H1 (cell line): ENCODE data around the gene CDCP1. TPM values are rescaled to one million over a fixed set of nuclear protein-coding genes. Genes with fewer than 3 reads are reported as not detected.

Source experiments
- CEBPB ChIP-seq: IDR thresholded peaks from 2 replicates; pipeline ENCODE4 v1.6.1; 2012; ENCODE audit warnings: low read depth, low read length
- CHD1 ChIP-seq: IDR thresholded peaks from 2 replicates; pipeline ENCODE4 v1.6.1; 2012; ENCODE audit warnings: low read depth, low read length, improper control_type of control experiment
- CHD7 ChIP-seq: fragments of 300-600 bp; sonication (generic); IDR thresholded peaks from 2 replicates; pipeline ENCODE4 v1.7.1; 2012; ENCODE audit warnings: low read length, moderate library complexity, mild to moderate bottlenecking, inconsistent platforms; ENCODE audit not compliant: insufficient replicate concordance
- FOSL1 ChIP-seq: IDR thresholded peaks from 2 replicates; pipeline ENCODE4 v1.6.1; 2011; ENCODE audit warnings: mild to moderate bottlenecking, low read depth, low read length, moderate library complexity; ENCODE audit not compliant: insufficient read depth
- NANOG ChIP-seq: IDR thresholded peaks from 2 replicates; pipeline ENCODE4 v1.6.1; 2011; ENCODE audit warnings: low read length, low read depth, mild to moderate bottlenecking, inconsistent platforms; ENCODE audit not compliant: insufficient read depth, poor library complexity, severe bottlenecking
- NRF1 ChIP-seq: IDR thresholded peaks from 2 replicates; pipeline ENCODE4 v1.6.1; 2011; ENCODE audit warnings: mild to moderate bottlenecking, low read depth, low read length, improper control_type of control experiment
- RBBP5 ChIP-seq: IDR thresholded peaks from 2 replicates; pipeline ENCODE4 v1.7.1; 2012; ENCODE audit warnings: low read depth, mild to moderate bottlenecking, inconsistent platforms, low read length, moderate library complexity, borderline replicate concordance
- RFX5 ChIP-seq: IDR thresholded peaks from 2 replicates; pipeline ENCODE4 v1.6.1; 2011; ENCODE audit warnings: low read depth, low read length, improper control_type of control experiment, borderline replicate concordance
- SP4 ChIP-seq: IDR thresholded peaks from 2 replicates; pipeline ENCODE4 v1.6.1; 2012; ENCODE audit warnings: low read length, inconsistent platforms
- TEAD4 ChIP-seq: IDR thresholded peaks from 2 replicates; pipeline ENCODE4 v1.6.1; 2012; ENCODE audit warnings: low read depth, low read length, inconsistent platforms, mixed read lengths
- YY1 ChIP-seq: IDR thresholded peaks from 2 replicates; pipeline ENCODE4 v1.6.1; 2011; ENCODE audit warnings: low read depth, mild to moderate bottlenecking, low read length
- polyA plus RNA-seq, 7 experiments: library from polyadenylated mRNA; depleted of rRNA in 3 of 7; stranded (reverse) in 5 of 7; unstranded in 2 of 7; fragments of >200 nt in 5 of 7; fragments of 200-250 nt in 2 of 7; gene quantifications; 1 replicate in 5 of 7; 2 replicates in 1 of 7; 4 replicates in 1 of 7; pipeline versions ENCODE4 v1.2.1 to v1.2.3, GENCODE V29; 2011 to 2013; ENCODE audit warnings: missing spikeins in 2 of 7, mixed read lengths in 2 of 7
- total RNA-seq: library from RNA; stranded (reverse); fragmentation: NEBNext Ultra II Directional; extraction: Animal tissue kit (Norgen Biotek cat#: 25700); gene quantifications from 2 replicates; pipeline ENCODE4 v1.2.1, GENCODE V29; 2021
- TF ChIP-seq, protein P1 (sequence below): IDR thresholded peaks from 2 replicates; pipeline ENCODE4 v1.6.1; 2012; ENCODE audit warnings: inconsistent platforms

Gene CDCP1
- total and polyA plus RNA-seq, 2 of the 8 experiments (the other 6 are each of a cell fraction or from before 2014, with no cell fraction given), result 10.0 to 23.3 TPM

- TF ChIP-seq CHD7, result no peak
- no peak for TF ChIP-seq RFX5
- TF ChIP-seq TEAD4, result no peak
- TF ChIP-seq CEBPB, result no peak
- no peak for TF ChIP-seq YY1
- no peak for TF ChIP-seq RBBP5
- TF ChIP-seq NANOG, result no peak
- no peak for TF ChIP-seq NRF1
- TF ChIP-seq CHD1, result no peak
- TF ChIP-seq, protein P1, sequence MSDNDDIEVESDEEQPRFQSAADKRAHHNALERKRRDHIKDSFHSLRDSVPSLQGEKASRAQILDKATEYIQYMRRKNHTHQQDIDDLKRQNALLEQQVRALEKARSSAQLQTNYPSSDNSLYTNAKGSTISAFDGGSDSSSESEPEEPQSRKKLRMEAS, result no peak
- no peak for TF ChIP-seq SP4
- TF ChIP-seq FOSL1, result no peak
- TF ChIP-seq, all 59 proteins: peak for 0
Measured at GRCh38 chr3:45033791-45034190, 112.4 kb downstream of the CDCP1 start (continued).
